GM12878 (cell line): ENCODE measurements around the gene PPFIBP1. TPM values are rescaled to one million over a fixed set of nuclear protein-coding genes. Genes with fewer than 3 reads are reported as not detected.

ENCODE experiments used
- ATAC-seq: fragments of 200-7000 bp; cut with Tn5 transposase; 3 replicates; pipeline ENCODE4 v1.9.1; 2020; ENCODE audit warnings: mild to moderate bottlenecking, moderate library complexity
- BruUV-seq: library from RNA; stranded (reverse); fragments of 400-500 nt; replicated peaks from 2 replicates; lab custom pipeline; 2021; lab: Mats Ljungman, UMichigan
- CTCF ChIA-PET: fragments of 300-600 bp; sonication (Branson Sonifier 250); formaldehyde crosslinking; extraction: SDS; loops from one replicate; lab custom pipeline; 2021; ENCODE audit warnings: inconsistent platforms; lab: Yijun Ruan, JAX
- POLR2A ChIA-PET: fragments of 350-600 bp; formaldehyde crosslinking; extraction: SDS; loops from one replicate; lab custom pipeline; 2021; ENCODE audit warnings: inconsistent platforms; lab: Charles Lee
- RAD21 ChIA-PET: fragments of 300-600 bp; sonication (Branson Sonifier 250); formaldehyde crosslinking; loops from one replicate; lab custom pipeline; 2023; ENCODE audit warnings: antibody characterized with exemption; ENCODE audit not compliant: unreplicated experiment; lab: Charles Lee
- SMC1A ChIA-PET: fragments of 300-600 bp; sonication (Branson Sonifier 250); formaldehyde crosslinking; loops from one replicate; lab custom pipeline; 2023; ENCODE audit not compliant: unreplicated experiment, uncharacterized antibody; lab: Charles Lee
- DNase-seq: peaks from one replicate; pipeline ENCODE4 v3.0.0-alpha.2; 2011; ENCODE audit warnings: low read depth, low spot score
- FAIRE-seq: peaks from 3 replicates; lab custom pipeline; 2011; peaks lifted over from hg19 to GRCh38; lab: Jason Lieb, UNC
- H2AFZ ChIP-seq: 2 replicates; pipeline ENCODE4 v1.6.0; 2011; ENCODE audit warnings: low read depth, low read length, control low read depth; ENCODE audit not compliant: control insufficient read depth
- H3K27ac ChIP-seq: 2 replicates; pipeline ENCODE4 v1.5.1; 2011; ENCODE audit warnings: control low read depth; ENCODE audit not compliant: control insufficient read depth, insufficient read depth
- H3K27me3 ChIP-seq, 2 experiments: replicated peaks in 1 of 2; 2 replicates each; pipeline versions ENCODE4 v1.6.0 to v1.6.1; 2011; ENCODE audit warnings: low read length in 1 of 2; ENCODE audit not compliant: control insufficient read depth in 2 of 2, insufficient read depth in 2 of 2
- H3K36me3 ChIP-seq, 2 experiments: 2 replicates each; pipeline ENCODE4 v1.5.1; 2011; ENCODE audit warnings: low read length in 1 of 2; ENCODE audit not compliant: control insufficient read depth in 2 of 2, insufficient read depth in 2 of 2
- H3K4me1 ChIP-seq: 2 replicates; pipeline ENCODE4 v1.6.1; 2011; ENCODE audit warnings: mild to moderate bottlenecking, low read length, moderate library complexity, mixed read lengths; ENCODE audit not compliant: control insufficient read depth, insufficient read depth
- H3K4me2 ChIP-seq: 2 replicates; pipeline ENCODE4 v1.6.0; 2011; ENCODE audit warnings: control low read depth; ENCODE audit not compliant: control insufficient read depth, insufficient read depth
- H3K4me3 ChIP-seq: fragments of 200-600 bp; sonication (generic); 2 replicates; pipeline ENCODE4 v1.5.1; 2016
- H3K79me2 ChIP-seq: 2 replicates; pipeline ENCODE4 v1.6.0; 2011; ENCODE audit warnings: low read length; ENCODE audit not compliant: control insufficient read depth, insufficient read depth
- H3K9ac ChIP-seq: 2 replicates; pipeline ENCODE4 v1.8.0; 2011; ENCODE audit warnings: low read length, control low read depth, mixed read lengths; ENCODE audit not compliant: control insufficient read depth, insufficient read depth
- H3K9me3 ChIP-seq: replicated peaks from 3 replicates; pipeline ENCODE4 v1.5.1; 2011; ENCODE audit warnings: mild to moderate bottlenecking, low read length; ENCODE audit not compliant: control insufficient read depth, insufficient read depth
- H4K20me1 ChIP-seq: 2 replicates; pipeline ENCODE4 v1.6.0; 2011; ENCODE audit not compliant: control insufficient read depth, insufficient read depth
- BHLHE40 ChIP-seq, 2 experiments: fragments of 450-650 bp in 1 of 2; IDR thresholded peaks; 2 replicates each; pipeline ENCODE4 v1.6.1; 2011 to 2017; ENCODE audit warnings: low read depth in 2 of 2, borderline replicate concordance in 1 of 2, improper control_type of control experiment in 1 of 2, low read length in 1 of 2, mild to moderate bottlenecking in 1 of 2
- CBX5 ChIP-seq: sonication (generic); IDR thresholded peaks from 2 replicates; pipeline ENCODE4 v1.6.1; 2016; ENCODE audit warnings: low read depth, moderate library complexity, mild to moderate bottlenecking, inconsistent platforms
- EP300 ChIP-seq, 2 experiments: fragments of 150-350 bp in 1 of 2; IDR thresholded peaks; 2 replicates each; pipeline ENCODE4 v1.6.1; 2011 to 2012; ENCODE audit warnings: low read depth in 2 of 2, low read length in 2 of 2, borderline replicate concordance in 1 of 2, improper control_type of control experiment in 1 of 2, inconsistent platforms in 1 of 2; ENCODE audit not compliant: control insufficient read depth in 1 of 2
- HDAC6 ChIP-seq: fragments of 200-600 bp; sonication (generic); IDR thresholded peaks from one replicate; pipeline ENCODE4 v1.8.0; 2017; ENCODE audit warnings: antibody characterized with exemption; ENCODE audit not compliant: unreplicated experiment
- IRF3 ChIP-seq: fragments of 450-650 bp; IDR thresholded peaks from 2 replicates; pipeline ENCODE4 v1.6.1; 2014; ENCODE audit warnings: mild to moderate bottlenecking
- LARP7 ChIP-seq: fragments of 450-650 bp; IDR thresholded peaks from 2 replicates; pipeline ENCODE4 v1.6.1; 2017; ENCODE audit warnings: mild to moderate bottlenecking
- MEF2A ChIP-seq: IDR thresholded peaks from 2 replicates; pipeline ENCODE4 v1.6.1; 2011; ENCODE audit warnings: low read depth, mild to moderate bottlenecking, low read length, moderate library complexity; ENCODE audit not compliant: insufficient read depth
- NRF1 ChIP-seq: conservative IDR thresholded peaks from 2 replicates; pipeline ENCODE4 v1.6.1; 2011; ENCODE audit warnings: mild to moderate bottlenecking, low read depth, low read length, improper control_type of control experiment
- PKNOX1 ChIP-seq: fragments of 450-650 bp; IDR thresholded peaks from 2 replicates; pipeline ENCODE4 v1.6.1; 2016; ENCODE audit warnings: mild to moderate bottlenecking
- RELB ChIP-seq: fragments of 450-650 bp; IDR thresholded peaks from 2 replicates; pipeline ENCODE4 v1.6.1; 2017; ENCODE audit warnings: low read depth, mild to moderate bottlenecking, moderate library complexity
- ZBTB4 ChIP-seq: fragments of 450-650 bp; formaldehyde crosslinking; IDR thresholded peaks from 2 replicates; pipeline ENCODE4 v1.4.0; 2022; ENCODE audit warnings: mild to moderate bottlenecking, moderate library complexity
- ZNF207 ChIP-seq: fragments of 450-650 bp; IDR thresholded peaks from 2 replicates; pipeline ENCODE4 v1.6.1; 2014; ENCODE audit warnings: antibody characterized with exemption, mild to moderate bottlenecking, borderline replicate concordance
- ZNF217 ChIP-seq: fragments of 450-650 bp; IDR thresholded peaks from 2 replicates; pipeline ENCODE4 v1.6.1; 2017; ENCODE audit warnings: antibody characterized with exemption, mild to moderate bottlenecking
- ZNF384 ChIP-seq: IDR thresholded peaks from 2 replicates; pipeline ENCODE4 v1.6.1; 2012; ENCODE audit warnings: low read depth, mild to moderate bottlenecking, low read length, improper control_type of control experiment, borderline replicate concordance
- ZNF622 ChIP-seq: fragments of 450-650 bp; IDR thresholded peaks from 2 replicates; pipeline ENCODE4 v1.6.1; 2017; ENCODE audit warnings: mild to moderate bottlenecking, inconsistent platforms
- WGBS: methylation state at CpG from one replicate; pipeline ENCODE4 v1.1.6; 2016; ENCODE audit warnings: low lambda C conversion rate; ENCODE audit not compliant: insufficient replicate concordance, insufficient coverage; ENCODE audit errors: missing lambda C conversion rate; 5-methylcytosine and 5-hydroxymethylcytosine counted together
- in situ Hi-C: fragments of 300-500 bp; cut with MboI; formaldehyde crosslinking; loops from 9 replicates; pipeline ENCODE4 v1.14.3; 2018; ENCODE audit warnings: mixed read lengths
- intact Hi-C: fragments of 100-400 bp; cut with micrococcal nuclease; formaldehyde crosslinking; loops from one replicate; pipeline ENCODE4 v1.14.2; 2022; ENCODE audit not compliant: unreplicated experiment
- polyA plus RNA-seq, 11 experiments: library from polyadenylated mRNA; depleted of rRNA in 4 of 11; unstranded in 6 of 11; stranded (reverse) in 5 of 11; fragments of >200 nt; fragmentation: Nextera tagmentation in 4 of 11; fragmentation: Illumina TruSeq in 1 of 11; extraction: Ambion mirVana in 4 of 11; extraction: Trizol in 1 of 11; gene quantifications; 1 replicate in 1 of 11; 2 replicates in 10 of 11; pipeline versions ENCODE4 v1.2.1 to v1.2.3, GENCODE V29; 2011 to 2016; ENCODE audit warnings: inconsistent platforms in 2 of 11, missing spikeins in 2 of 11, low read depth in 1 of 11
- total RNA-seq, 4 experiments: library from RNA; depleted of rRNA in 3 of 4; stranded (reverse); fragments of >200 nt in 3 of 4; fragmentation: Illumina TruSeq in 1 of 4; extraction: Trizol in 1 of 4; gene quantifications; 2 replicates each; pipeline versions ENCODE4 v1.2.1 to v1.2.3, GENCODE V29; 2013 to 2021

The PPFIBP1 gene
- total and polyA plus RNA-seq, 10 of the 15 experiments (the other 5 are each of a cell fraction or from before 2014, with no cell fraction given) = 0.47 to 7.8 (median 3.6) TPM

GRCh38 chr12:27614866-27615265, 90.9 kb downstream of the PPFIBP1 start:
- 84% methylated on average over 3 of the region's 3 CpGs for WGBS
- FAIRE-seq (no peak), ATAC-seq (no peak), DNase-seq (no peak)
- no peaks in the 10 kb centered on the region for H3K27me3 ChIP-seq
- H4K20me1 ChIP-seq = no peaks in the 10 kb centered on the region
- no peaks in the 10 kb centered on the region for H3K36me3 ChIP-seq
- intact Hi-C loops (no loop called here), in situ Hi-C loops (no loop called here)
- H3K79me2 ChIP-seq = no peaks in the 10 kb centered on the region
- no peak overlapping the region for H3K9ac ChIP-seq
- SMC1A ChIA-PET = interaction anchor here (1.3 kb wide), 1 partner anchor 9 kb away, joined by 3 read pairs; no protein-coding TSS in a partner anchor
- no peak overlapping the region for H3K27ac ChIP-seq
- H3K4me2 ChIP-seq = no peak overlapping the region
- no peak overlapping the region for H3K4me3 ChIP-seq
- H2AFZ ChIP-seq = no peak overlapping the region
- POLR2A ChIA-PET = no interaction called here
- RAD21 ChIA-PET = no interaction called here
- CTCF ChIA-PET = interaction anchor here (1.0 kb wide), 1 partner anchor 54 kb away, joined by 3 read pairs; no protein-coding TSS in a partner anchor
- no TSS peak for BruUV-seq
- no peaks in the 10 kb centered on the region for H3K9me3 ChIP-seq
- no peaks in the 10 kb centered on the region for H3K4me1 ChIP-seq
- TF ChIP-seq PKNOX1 = no peak
- TF ChIP-seq RELB = no peak
- no peak for TF ChIP-seq IRF3
- no peak for TF ChIP-seq EP300 (IDR thresholded peaks at IDR 0.05; ENCODE audit: borderline replicate concordance in 1 of 2, control insufficient read depth in 1 of 2, low read depth in 2 of 2, low read length in 2 of 2)
- TF ChIP-seq BHLHE40 (IDR thresholded peaks at IDR 0.05; ENCODE audit: borderline replicate concordance in 1 of 2, low read depth in 2 of 2, low read length in 1 of 2) = no peak
- TF ChIP-seq ZNF207 = no peak
- no peak for TF ChIP-seq MEF2A
- no peak for TF ChIP-seq CBX5
- no peak for TF ChIP-seq ZNF217
- TF ChIP-seq HDAC6 = no peak
- no peak for TF ChIP-seq ZBTB4 (CRISPR knock-in tag)
- no peak for TF ChIP-seq ZNF384
- TF ChIP-seq NRF1 = no peak
- no peak for TF ChIP-seq ZNF622
- no peak for TF ChIP-seq LARP7
